Endothelial cell (in vitro differentiated cells): ENCODE results near the gene TTC27. TPM values are rescaled to one million over a fixed set of nuclear protein-coding genes. Genes with fewer than 3 reads are reported as not detected.

Source experiments
- DNase-seq: peaks from one replicate; pipeline ENCODE4 v3.0.0; 2021; ENCODE audit warnings: low spot score
- H3K27ac Mint-ChIP-seq: one replicate; pipeline ENCODE4 v1.8.0; 2021; ENCODE audit warnings: mixed read lengths, inconsistent platforms; ENCODE audit not compliant: unreplicated experiment
- H3K27me3 Mint-ChIP-seq: one replicate; pipeline ENCODE4 v1.8.0; 2021; ENCODE audit warnings: mild to moderate bottlenecking, moderate library complexity, mixed read lengths, inconsistent platforms; ENCODE audit not compliant: unreplicated experiment
- H3K36me3 Mint-ChIP-seq: one replicate; pipeline ENCODE4 v1.8.0; 2021; ENCODE audit warnings: mild to moderate bottlenecking, low read depth, mixed read lengths, inconsistent platforms; ENCODE audit not compliant: unreplicated experiment
- H3K4me1 Mint-ChIP-seq: one replicate; pipeline ENCODE4 v1.8.0; 2021; ENCODE audit warnings: mild to moderate bottlenecking, mixed read lengths, inconsistent platforms; ENCODE audit not compliant: unreplicated experiment
- H3K4me3 Mint-ChIP-seq: one replicate; pipeline ENCODE4 v1.8.0; 2021; ENCODE audit warnings: mild to moderate bottlenecking, mixed read lengths, inconsistent platforms; ENCODE audit not compliant: unreplicated experiment
- H3K9me3 Mint-ChIP-seq: one replicate; pipeline ENCODE4 v1.8.0; 2021; ENCODE audit warnings: mixed read lengths, inconsistent platforms; ENCODE audit not compliant: unreplicated experiment
- total RNA-seq: library from RNA; stranded (reverse); fragmentation: NEBNext Ultra II Directional; extraction: Animal tissue kit (Norgen Biotek cat#: 25700); gene quantifications from one replicate; pipeline ENCODE4 v1.2.1, GENCODE V29; 2021; ENCODE audit not compliant: unreplicated experiment
- TF ChIP-seq, protein P1 (sequence below): fragments of 200-600 bp; sonication (generic); IDR thresholded peaks from one replicate; pipeline ENCODE4 v1.5.0; 2021; ENCODE audit warnings: antibody characterized with exemption; ENCODE audit not compliant: unreplicated experiment

TTC27 gene
- total RNA-seq, 1 donor from 2014 or later: 12.7 TPM

DNA sequence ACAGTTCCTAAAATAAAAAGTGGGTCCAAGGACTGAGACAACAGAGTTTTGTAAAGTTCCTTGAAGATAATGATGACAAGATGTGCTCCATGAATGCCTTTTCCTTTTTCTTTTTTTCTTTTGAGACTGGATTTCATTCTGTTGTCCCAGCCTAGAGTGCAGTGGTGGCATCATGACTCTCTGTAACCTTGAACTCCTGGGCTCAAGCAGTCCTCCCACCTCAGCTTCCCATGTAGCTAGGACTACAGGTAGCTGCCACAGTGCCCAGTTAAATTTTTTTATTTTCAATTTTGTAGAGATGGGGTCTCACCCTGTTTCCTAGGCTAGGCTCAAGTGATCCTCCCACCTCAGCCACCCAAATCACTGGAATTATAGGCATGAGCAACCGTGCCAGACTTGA is 16.1 kb upstream of the TTC27 start:
- H3K36me3 Mint-ChIP-seq: peaks cover 18% of the 10 kb centered on the region
- no peak overlapping the region for H3K27ac Mint-ChIP-seq

GRCh38 chr2:32614084-32614483 is 13.8 kb upstream of the TTC27 start:
- TF ChIP-seq, protein P1, sequence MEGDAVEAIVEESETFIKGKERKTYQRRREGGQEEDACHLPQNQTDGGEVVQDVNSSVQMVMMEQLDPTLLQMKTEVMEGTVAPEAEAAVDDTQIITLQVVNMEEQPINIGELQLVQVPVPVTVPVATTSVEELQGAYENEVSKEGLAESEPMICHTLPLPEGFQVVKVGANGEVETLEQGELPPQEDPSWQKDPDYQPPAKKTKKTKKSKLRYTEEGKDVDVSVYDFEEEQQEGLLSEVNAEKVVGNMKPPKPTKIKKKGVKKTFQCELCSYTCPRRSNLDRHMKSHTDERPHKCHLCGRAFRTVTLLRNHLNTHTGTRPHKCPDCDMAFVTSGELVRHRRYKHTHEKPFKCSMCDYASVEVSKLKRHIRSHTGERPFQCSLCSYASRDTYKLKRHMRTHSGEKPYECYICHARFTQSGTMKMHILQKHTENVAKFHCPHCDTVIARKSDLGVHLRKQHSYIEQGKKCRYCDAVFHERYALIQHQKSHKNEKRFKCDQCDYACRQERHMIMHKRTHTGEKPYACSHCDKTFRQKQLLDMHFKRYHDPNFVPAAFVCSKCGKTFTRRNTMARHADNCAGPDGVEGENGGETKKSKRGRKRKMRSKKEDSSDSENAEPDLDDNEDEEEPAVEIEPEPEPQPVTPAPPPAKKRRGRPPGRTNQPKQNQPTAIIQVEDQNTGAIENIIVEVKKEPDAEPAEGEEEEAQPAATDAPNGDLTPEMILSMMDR: no peak
- Mint-ChIP-seq H3K27ac (no peak overlapping the region), H3K36me3 (peaks cover 23% of the 10 kb centered on the region), H3K4me3 (no peak overlapping the region), H3K9me3 (no peaks in the 10 kb centered on the region), H3K4me1 (peaks cover under 1% of the 10 kb centered on the region), H3K27me3 (peaks cover 2% of the 10 kb centered on the region)
- no peak for DNase-seq

More for the DNA sequence above, 16.1 kb upstream of the TTC27 start:
- no peaks in the 10 kb centered on the region for H3K4me1 Mint-ChIP-seq
- no peaks in the 10 kb centered on the region for H3K27me3 Mint-ChIP-seq
- H3K4me3 Mint-ChIP-seq: no peak overlapping the region
- no peaks in the 10 kb centered on the region for H3K9me3 Mint-ChIP-seq
- no peak for DNase-seq
- TF ChIP-seq, protein P1: no peak

DNA sequence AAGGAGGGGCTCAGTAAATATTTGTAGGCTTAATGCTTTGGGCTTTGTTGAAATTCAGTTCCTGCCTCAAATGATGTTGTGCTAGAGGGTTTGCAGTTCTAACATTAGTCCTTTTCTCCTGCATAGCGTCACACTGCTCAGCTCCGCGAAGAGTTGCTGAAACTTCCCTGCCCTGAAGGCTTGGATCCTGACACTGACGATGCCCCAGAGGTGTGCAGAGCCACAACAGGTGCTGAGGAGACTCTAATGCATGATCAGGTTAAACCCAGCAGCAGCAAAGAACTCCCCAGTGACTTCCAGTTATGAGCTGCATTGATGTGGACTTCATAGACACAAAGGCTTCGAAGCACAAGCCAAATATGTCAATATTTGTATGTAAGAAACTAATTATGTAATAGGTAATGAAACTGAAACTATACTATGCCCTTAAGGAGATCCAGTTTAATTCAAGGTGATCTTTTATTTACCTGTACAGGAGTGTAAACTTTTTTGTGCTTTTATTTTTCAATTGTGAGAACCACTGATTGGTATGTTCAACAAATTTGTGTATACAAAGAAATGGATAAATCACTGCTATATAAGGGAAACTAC is 10.2 kb upstream of the TTC27 start:
- TF ChIP-seq, protein P1: no peak
- Mint-ChIP-seq H3K9me3 (no peaks in the 10 kb centered on the region), H3K27ac (no peak overlapping the region), H3K36me3 (peaks cover 32% of the 10 kb centered on the region), H3K4me3 (no peak overlapping the region), H3K4me1 (peaks cover 23% of the 10 kb centered on the region), H3K27me3 (peaks cover 2% of the 10 kb centered on the region)
- DNase-seq: no peak

DNA sequence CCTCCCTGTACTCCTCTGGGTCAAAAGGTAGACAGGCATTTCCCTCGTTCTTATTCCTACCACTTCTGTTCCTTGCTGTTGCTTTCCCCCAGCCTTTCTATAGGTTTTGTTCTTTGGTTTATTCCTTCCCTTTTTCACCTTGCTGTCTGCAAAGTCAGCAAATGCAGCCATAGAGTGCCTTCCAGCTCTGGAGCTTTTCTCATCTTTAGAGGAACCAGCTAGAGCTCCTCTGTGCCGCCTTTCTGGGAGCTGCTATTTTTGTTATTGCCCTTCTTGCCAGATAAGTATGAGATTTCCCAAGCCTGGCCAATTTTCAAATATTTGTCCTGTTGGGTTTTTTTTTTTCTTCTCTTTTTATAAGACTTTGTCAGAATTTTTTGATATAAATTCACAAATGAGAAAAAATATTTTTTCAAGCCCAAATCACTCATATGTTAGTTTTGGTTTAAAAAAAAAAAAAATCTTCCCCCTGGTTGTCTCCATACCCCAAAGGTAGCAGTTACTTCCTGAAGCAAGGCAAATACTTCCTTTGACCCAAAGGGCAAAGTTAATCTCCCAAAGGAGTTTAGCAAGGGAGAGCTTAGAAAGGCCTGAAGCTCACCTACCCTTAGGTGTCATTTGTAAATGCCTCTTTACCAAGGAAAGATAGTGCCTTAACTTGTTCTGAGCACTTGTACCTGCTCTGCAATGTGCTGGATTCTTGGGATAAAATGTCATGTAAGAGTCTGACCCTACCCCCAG is 5.1 kb upstream of the TTC27 start:
- Mint-ChIP-seq H3K4me1 (peaks cover 30% of the 10 kb centered on the region), H3K27ac (no peak overlapping the region), H3K9me3 (no peaks in the 10 kb centered on the region)

More for the DNA sequence above, 5.1 kb upstream of the TTC27 start:
- no peak for DNase-seq
- Mint-ChIP-seq H3K4me3 (no peak overlapping the region), H3K36me3 (peaks cover 17% of the 10 kb centered on the region), H3K27me3 (peaks cover 2% of the 10 kb centered on the region)
- TF ChIP-seq, protein P1: no peak
